Measurements from ENCODE around the gene CDRT15L2. TPM values are rescaled to one million over a fixed set of nuclear protein-coding genes. Genes with fewer than 3 reads are reported as not detected.
"Not testable (repeated sequence)": the region's sequence is repeated elsewhere in the genome, so short reads cannot be mapped to it uniquely, and the experiment has no call there.

Gene CDRT15L2
- total RNA-seq, 1 experiment from 2014 or later: not detected

DNA sequence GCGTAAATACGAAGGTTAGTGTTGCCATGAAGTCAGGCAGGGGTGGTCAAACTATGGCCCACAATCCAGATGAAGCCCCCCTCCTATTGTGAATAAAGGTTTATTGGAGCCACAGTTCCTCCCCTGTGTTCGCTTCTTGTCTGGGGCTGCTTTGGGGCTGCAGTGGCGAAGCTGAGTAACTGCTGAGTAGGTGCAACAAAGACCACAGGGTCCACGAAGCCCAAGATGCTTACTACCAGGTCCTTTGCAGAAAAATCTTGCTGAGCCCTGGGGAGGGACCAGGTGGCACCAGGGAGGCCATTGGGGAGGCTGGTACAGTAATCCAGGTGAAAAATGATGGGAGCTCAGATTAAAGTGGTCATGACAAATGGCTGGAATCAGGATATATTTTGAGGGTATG is 21.4 kb upstream of the CDRT15L2 start:
- DNase-seq; H3K9ac ChIP-seq (ENCODE audit: low read length); H3K36me3 ChIP-seq (ENCODE audit: low read depth, low read length); BruUV-seq (replicated peaks); intact Hi-C loops (cut with micrococcal nuclease); H3K79me2 ChIP-seq (ENCODE audit: low read length); H3K4me3 ChIP-seq (ENCODE audit: low read length); H3K4me2 ChIP-seq (ENCODE audit: low read length); ATAC-seq; H3K4me1 ChIP-seq (ENCODE audit: insufficient read depth, low read length); CTCF ChIA-PET; H3K27ac ChIP-seq (ENCODE audit: low read length); H3K9me2 ChIP-seq (replicated peaks; ENCODE audit: low read length); H3F3A ChIP-seq (ENCODE audit: low read length, unreplicated experiment); POLR2A ChIA-PET (ENCODE audit: unreplicated experiment); H3K9me3 ChIP-seq (ENCODE audit: low read length); H2AFZ ChIP-seq (ENCODE audit: low read length); H3K27me3 ChIP-seq (ENCODE audit: low read length); H4K20me1 ChIP-seq (ENCODE audit: low read length): not testable (repeated sequence)

GRCh38 chr17:20559018-20559417 is 20.5 kb upstream of the CDRT15L2 start:
- H3K9me2 ChIP-seq (replicated peaks; ENCODE audit: low read length); H3F3A ChIP-seq (ENCODE audit: low read length, unreplicated experiment); BruUV-seq (replicated peaks); H3K27me3 ChIP-seq (ENCODE audit: low read length); H3K36me3 ChIP-seq (ENCODE audit: low read depth, low read length); CTCF ChIA-PET; H2AFZ ChIP-seq (ENCODE audit: low read length); ATAC-seq; H3K4me2 ChIP-seq (ENCODE audit: low read length); H3K9me3 ChIP-seq (ENCODE audit: low read length); DNase-seq; H3K79me2 ChIP-seq (ENCODE audit: low read length); H4K20me1 ChIP-seq (ENCODE audit: low read length); intact Hi-C loops (cut with micrococcal nuclease); H3K27ac ChIP-seq (ENCODE audit: low read length); POLR2A ChIA-PET (ENCODE audit: unreplicated experiment); H3K4me3 ChIP-seq (ENCODE audit: low read length); H3K4me1 ChIP-seq (ENCODE audit: insufficient read depth, low read length); H3K9ac ChIP-seq (ENCODE audit: low read length): not testable (repeated sequence)

DNA sequence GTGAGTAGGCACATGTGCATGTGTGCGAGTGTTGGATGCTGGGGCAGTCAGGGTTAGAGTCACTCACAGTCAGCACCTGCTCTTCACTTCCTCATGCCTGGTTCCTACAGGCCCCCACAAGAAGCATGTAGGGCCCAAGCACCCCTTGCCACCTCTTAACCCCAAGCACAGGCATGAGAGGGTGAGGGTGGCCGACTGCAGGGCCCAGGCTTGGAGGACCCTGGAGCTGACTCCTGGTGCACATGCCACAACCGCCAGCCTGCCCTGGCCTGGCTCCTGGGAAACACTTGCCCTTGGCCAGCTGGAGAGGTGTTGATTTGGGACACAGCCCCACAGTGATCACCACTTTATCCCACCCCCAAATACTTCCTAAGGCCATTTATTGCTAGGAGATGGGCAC is 16.9 kb upstream of the CDRT15L2 start:
- H3K27ac ChIP-seq (ENCODE audit: low read length): no peak overlapping the region
- H3K27me3 ChIP-seq (ENCODE audit: low read length): peaks cover 23% of the 10 kb centered on the region
- CTCF ChIA-PET: no interaction called here
- H3K9me3 ChIP-seq (ENCODE audit: low read length): no peaks in the 10 kb centered on the region
- H4K20me1 ChIP-seq (ENCODE audit: low read length): no peaks in the 10 kb centered on the region
- no TSS peak for BruUV-seq (replicated peaks)
- POLR2A ChIA-PET (ENCODE audit: unreplicated experiment): no interaction called here
- ATAC-seq (no peak), DNase-seq (no peak)
- no peak overlapping the region for H2AFZ ChIP-seq (ENCODE audit: low read length)
- no peak overlapping the region for H3K9ac ChIP-seq (ENCODE audit: low read length)
- no peak overlapping the region for H3K4me2 ChIP-seq (ENCODE audit: low read length)
- no peaks in the 10 kb centered on the region for H3K79me2 ChIP-seq (ENCODE audit: low read length)
- intact Hi-C loops (cut with micrococcal nuclease): no loop called here
- no peak for TF ChIP-seq EZH2 (IDR thresholded peaks at IDR 0.05; ENCODE audit: low read length, unreplicated experiment)
- no peak for TF ChIP-seq EZH2phosphoT487 (IDR thresholded peaks at IDR 0.05; ENCODE audit: borderline replicate concordance, low read length)
- no peak for TF ChIP-seq CTCF (conservative IDR thresholded peaks at IDR 0.05; ENCODE audit: low read depth, low read length)
- no peaks in the 10 kb centered on the region for H3K36me3 ChIP-seq (ENCODE audit: low read depth, low read length)
- no peaks in the 10 kb centered on the region for H3K9me2 ChIP-seq (replicated peaks; ENCODE audit: low read length)
- no peaks in the 10 kb centered on the region for H3F3A ChIP-seq (ENCODE audit: low read length, unreplicated experiment)
- H3K4me1 ChIP-seq (ENCODE audit: insufficient read depth, low read length): no peaks in the 10 kb centered on the region
- H3K4me3 ChIP-seq (ENCODE audit: low read length): no peak overlapping the region

GRCh38 chr17:20565245-20565644 is 14.3 kb upstream of the CDRT15L2 start:
- H3K36me3 ChIP-seq (ENCODE audit: low read depth, low read length); H4K20me1 ChIP-seq (ENCODE audit: low read length); POLR2A ChIA-PET (ENCODE audit: unreplicated experiment); H3K9me2 ChIP-seq (replicated peaks; ENCODE audit: low read length); DNase-seq; CTCF ChIA-PET; H3K27ac ChIP-seq (ENCODE audit: low read length); BruUV-seq (replicated peaks); H2AFZ ChIP-seq (ENCODE audit: low read length); ATAC-seq; H3F3A ChIP-seq (ENCODE audit: low read length, unreplicated experiment); H3K9ac ChIP-seq (ENCODE audit: low read length); H3K9me3 ChIP-seq (ENCODE audit: low read length); intact Hi-C loops (cut with micrococcal nuclease); H3K4me1 ChIP-seq (ENCODE audit: insufficient read depth, low read length); H3K79me2 ChIP-seq (ENCODE audit: low read length); H3K4me3 ChIP-seq (ENCODE audit: low read length); H3K4me2 ChIP-seq (ENCODE audit: low read length): not testable (repeated sequence)
- H3K27me3 ChIP-seq (ENCODE audit: low read length): peaks cover 23% of the 10 kb centered on the region

All from PC-3 (cell line).